Renal cortex interstitium (tissue), 11 donors: ENCODE measurements around the gene ENHO. TPM values are rescaled to one million over a fixed set of nuclear protein-coding genes. Genes with fewer than 3 reads are reported as not detected.
"Not testable (repeated sequence)": the region's sequence is repeated elsewhere in the genome, so short reads cannot be mapped to it uniquely, and the experiment has no call there.

Experiments
- DNase-seq, 11 donors: peaks; one replicate each; pipeline ENCODE4 v3.0.0-alpha.2; 2013; ENCODE audit warnings: low read depth in 9 of 11, low spot score in 4 of 11; ENCODE audit errors: extremely low read depth in 1 of 11
- polyA plus RNA-seq, 3 donors: library from polyadenylated mRNA; unstranded; fragments of 120-200 nt; gene quantifications; one replicate each; pipeline ENCODE4 v1.2.1, GENCODE V29; 2013; ENCODE audit not compliant: insufficient read length in 3 of 3

ENHO gene
- polyA plus RNA-seq, 3 donors, result 1.4 to 1.9 (median 1.7) TPM

DNA sequence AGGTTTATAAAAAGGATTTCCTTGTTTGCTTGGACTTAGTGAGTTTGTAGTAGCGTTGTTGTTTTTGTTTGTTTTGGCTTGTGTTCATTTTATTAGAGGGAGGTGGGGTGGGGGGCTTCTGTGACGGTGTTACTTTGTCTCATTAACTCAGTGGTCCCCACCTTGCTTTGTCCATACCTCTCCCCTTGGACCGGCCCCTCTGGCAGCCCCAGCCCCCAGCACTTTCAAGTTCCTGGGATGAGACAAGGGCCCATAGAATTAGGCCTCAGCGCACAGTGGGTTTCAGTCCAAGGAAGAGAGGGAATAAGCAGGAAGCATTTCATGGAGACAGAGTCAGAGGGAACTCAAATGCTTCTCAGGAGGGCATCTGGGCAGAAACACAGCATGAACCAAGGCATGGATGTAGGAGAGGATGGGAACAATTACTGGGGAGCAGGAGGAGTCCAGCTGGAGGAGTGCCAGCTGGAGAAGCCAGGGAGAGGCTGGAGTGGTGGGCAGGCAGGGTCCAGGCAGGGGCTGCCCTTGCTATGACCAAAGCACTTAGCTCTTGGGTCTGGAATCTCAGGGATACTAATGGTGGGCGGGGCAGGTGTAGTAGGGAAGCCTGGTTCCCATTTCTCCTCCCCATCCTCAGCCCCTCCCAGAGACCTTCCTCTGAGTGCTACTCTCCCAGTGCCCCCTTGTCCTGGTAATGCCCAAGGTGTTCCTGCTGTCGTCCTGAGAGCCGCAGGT is 23.5 kb upstream of the ENHO start:
- DNase-seq, result no peak

- no peak for DNase-seq
These were observed 22.7 kb upstream of the ENHO start for GRCh38 chr9:34545497-34545896.

DNA sequence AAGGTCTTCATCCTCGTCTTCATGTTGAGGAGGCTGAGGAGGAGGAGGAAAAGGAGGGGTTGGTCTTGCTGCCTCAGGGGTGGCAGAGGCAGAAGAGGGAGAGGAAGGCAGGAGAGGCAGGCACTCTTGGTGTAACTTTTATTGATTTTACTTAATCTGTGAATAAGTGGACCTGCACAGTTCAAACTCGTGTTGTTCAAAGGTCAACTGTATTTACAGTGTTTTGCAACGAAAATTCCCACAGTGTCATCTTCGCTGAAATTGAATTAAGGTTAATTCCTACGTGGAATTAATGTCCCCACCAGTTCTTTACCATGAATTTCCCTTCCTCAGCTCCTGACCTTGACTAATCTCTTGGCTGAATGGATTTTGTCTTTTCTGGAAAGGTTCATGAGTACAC is 21.2 kb upstream of the ENHO start:
- no peak for DNase-seq

DNA sequence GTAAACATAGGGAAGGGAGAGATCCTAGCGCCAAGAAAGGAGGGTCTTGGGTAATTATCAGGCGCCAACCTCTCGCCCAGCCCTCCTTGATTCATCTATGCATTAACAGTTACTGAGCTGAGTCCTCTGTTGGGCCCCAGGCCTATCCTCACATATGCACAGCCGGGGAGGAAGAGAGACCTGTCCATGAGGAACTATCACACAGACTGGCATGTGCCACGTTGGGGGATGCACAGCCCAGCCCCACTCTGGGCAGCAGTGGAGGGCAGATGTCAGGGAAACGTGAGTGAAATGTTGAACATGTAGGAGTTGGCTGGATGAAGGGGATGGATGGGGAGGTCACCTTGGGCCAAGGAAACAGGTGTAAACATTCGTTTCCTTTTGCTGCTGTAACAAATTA is 18.8 kb upstream of the ENHO start:
- no peak for DNase-seq

- DNase-seq, result no peak
These were observed 18.0 kb upstream of the ENHO start for GRCh38 chr9:34540827-34541226.

GRCh38 chr9:34536685-34537084 is 13.9 kb upstream of the ENHO start:
- DNase-seq, result no peak

GRCh38 chr9:34532041-34532440 is 9.3 kb upstream of the ENHO start:
- not testable (repeated sequence) for DNase-seq

DNA sequence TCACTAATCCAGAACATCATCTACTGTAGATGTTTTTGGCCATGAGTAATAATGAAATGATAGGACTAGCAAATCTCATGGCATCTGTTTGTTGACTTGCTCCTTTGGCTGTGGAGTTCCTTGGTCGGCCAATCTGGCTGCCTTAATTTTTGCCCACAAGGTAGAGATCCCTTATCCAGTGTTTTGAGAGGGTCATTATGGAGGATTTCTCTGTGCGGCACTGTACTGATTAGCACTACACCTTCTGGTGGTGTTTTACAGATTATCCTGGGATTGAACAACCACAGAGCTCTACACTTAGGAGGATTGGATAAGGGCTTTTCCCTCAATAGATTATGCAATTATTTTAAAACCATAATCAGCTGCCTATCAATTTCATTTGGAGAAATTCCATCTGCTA is 3.2 kb upstream of the ENHO start:
- no peak for DNase-seq

DNA sequence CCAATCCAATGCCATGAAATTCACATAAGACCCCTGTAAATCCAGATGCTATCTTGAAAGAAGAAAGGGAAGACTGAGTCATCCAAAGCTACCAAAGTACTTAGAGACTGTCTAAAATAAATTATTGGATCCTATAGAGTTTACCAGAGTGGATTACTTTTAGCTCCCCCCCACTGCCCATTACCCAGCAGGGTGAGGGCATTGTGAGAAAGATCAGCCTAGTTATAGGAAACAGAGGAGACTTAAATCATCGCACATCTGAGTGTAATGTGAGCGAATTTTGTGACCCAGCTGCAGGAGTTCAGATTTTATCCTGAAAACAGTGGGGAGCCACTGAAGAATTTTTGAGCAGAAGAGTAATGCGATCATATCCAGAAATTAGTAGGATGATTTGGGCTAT is 1.6 kb upstream of the ENHO start:
- no peak for DNase-seq

- DNase-seq, result no peak
These were observed 501 bp downstream of the ENHO start for GRCh38 chr9:34522091-34522887.

- no peak for DNase-seq
These were observed 1.3 kb downstream of the ENHO start for GRCh38 chr9:34521406-34522045.

- DNase-seq, result no peak
These were observed 2.0 kb downstream of the ENHO start for GRCh38 chr9:34520505-34521385.

DNA sequence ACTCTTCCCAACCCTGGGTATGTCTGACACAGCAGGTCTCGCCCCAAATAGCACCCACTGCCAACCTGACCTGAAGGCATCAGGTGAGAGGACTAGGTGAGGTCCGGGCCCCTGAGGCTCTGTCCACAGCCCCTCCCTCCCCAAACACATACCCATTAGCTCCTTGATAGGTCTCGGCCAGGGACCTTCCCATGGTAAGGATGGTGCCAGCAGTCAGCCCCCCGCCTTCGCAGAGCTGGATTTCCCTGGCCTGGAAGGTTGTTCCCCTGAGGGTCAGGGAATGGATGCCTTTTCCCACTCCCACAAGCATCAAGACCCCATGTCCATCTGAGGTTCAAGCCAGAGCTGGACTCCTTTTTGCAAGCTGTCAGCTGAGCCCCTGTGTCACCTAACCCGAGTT is 2.7 kb downstream of the ENHO start:
- no peak for DNase-seq

GRCh38 chr9:34519321-34520020 is 3.3 kb downstream of the ENHO start:
- DNase-seq, result no peak

DNA sequence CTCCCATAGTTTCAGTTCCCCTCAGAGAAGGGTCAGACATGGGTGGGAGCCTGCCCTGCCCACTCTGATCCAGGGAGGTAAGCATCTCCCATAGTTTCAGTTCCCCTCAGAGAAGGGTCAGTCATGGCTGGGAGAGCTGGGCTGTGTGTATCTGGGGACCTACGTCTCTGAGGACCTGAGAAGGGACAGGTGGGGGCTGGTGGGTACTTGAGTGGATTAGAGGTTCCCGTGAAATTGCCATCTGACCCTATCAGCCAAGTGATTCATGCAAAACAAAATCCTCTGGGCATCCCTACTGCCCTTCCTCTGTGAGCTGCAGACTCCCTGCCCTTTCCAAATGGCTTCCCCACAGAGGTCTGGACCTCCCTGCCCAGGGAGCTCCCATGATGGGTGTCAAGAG is 3.9 kb downstream of the ENHO start:
- no peak for DNase-seq

DNA sequence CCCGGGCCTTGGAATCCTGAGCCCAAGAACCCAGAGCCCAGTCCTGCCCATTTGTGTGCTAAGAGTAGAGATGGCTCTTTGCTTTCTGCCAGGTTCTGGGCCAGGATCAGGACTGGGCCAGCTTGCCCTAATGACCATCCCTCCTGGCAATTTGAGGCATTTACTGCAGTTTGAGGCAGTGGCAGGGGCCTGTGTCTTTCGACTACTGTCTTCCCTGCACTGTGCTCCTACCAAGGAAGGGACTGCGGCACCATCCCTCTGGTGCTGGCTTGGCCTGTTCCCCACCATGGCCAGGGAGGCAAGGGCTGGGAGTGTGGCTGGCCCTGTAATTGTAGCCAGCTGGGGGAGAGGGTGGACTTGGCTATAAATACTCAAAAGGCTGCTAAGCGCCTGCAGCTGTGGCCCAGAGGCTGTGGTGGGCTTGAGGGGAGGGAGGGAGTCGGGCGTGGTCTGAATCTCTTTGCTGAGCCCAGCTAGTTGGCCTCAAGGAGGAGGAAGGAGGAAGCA is 4.6 kb downstream of the ENHO start:
- DNase-seq, result no peak

DNA sequence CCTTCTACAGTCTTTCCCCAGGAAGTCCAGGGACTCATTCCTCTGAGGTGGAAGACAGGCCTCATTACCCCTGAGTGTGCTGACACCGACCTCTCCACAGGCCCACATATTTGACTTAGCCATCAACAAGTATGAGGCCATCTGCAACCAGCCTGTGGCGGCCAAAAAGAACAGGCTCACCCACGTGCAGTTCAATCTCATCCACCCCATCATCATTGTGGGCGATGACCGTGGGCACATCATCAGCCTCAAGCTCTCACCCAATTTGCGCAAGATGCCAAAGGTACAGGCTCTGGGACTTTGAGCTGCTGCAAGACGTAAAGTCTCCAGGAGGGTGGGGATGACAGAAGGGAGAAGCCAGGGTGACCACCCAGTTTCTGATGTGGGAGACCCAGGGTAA is 5.6 kb downstream of the ENHO start:
- DNase-seq, result no peak

DNA sequence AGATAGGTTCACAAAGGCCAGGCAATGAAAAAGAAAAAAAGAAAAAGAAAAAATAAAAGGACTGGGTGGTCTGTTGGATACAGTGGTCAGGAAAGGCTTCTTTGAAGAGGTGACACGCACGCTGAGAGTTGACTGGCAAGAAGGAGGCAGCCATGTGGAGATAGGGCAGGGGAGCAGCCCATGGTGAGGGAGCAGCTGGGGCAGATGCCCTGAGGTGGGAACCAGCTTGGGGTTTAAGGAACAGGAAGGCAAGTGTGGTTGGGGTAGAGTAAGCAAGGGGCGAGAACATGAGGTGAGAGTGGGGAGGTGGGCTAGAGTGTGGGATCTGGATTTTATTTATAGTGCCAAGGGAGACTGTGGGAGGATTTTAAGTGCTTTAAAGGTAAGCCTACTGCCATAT is 6.8 kb downstream of the ENHO start:
- no peak for DNase-seq

DNA sequence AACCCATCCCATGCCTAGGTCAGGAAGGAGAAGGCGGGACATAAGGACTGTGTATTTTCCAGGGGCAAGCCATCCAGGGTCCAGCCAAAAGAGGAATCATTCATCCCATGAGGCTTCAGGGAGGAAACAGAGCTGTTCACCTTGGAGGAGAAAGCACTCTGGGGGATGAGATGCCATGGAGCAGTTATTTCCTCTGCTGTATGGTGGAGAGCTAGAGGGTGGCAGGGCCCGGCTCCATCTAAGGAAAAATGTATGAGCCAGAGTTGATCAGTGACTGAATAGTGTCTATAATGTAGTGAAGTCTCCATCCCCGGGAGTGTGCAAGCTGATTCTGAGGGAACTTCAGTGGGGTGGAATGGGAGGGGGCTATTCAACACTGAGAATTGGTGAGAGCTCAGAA is 8.0 kb downstream of the ENHO start:
- no peak for DNase-seq
